B cell (primary cell): ENCODE data around the gene CADPS. TPM values are rescaled to one million over a fixed set of nuclear protein-coding genes. Genes with fewer than 3 reads are reported as not detected.

Experiments
- ATAC-seq: fragments of 200-7000 bp; cut with Tn5 transposase; one replicate; pipeline ENCODE4 v1.10.0; 2021; ENCODE audit warnings: low read depth, mild to moderate bottlenecking, moderate number of reproducible peaks, moderate library complexity
- CTCF ChIA-PET: fragments of 350-600 bp; sonication (Branson Sonifier 250); formaldehyde crosslinking; loops from one replicate; lab custom pipeline; 2021; ENCODE audit warnings: antibody characterized with exemption, inconsistent platforms; lab: Charles Lee
- POLR2A ChIA-PET: fragments of 350-600 bp; sonication (Branson Sonifier 250); formaldehyde crosslinking; loops from one replicate; lab custom pipeline; 2021; ENCODE audit warnings: antibody characterized with exemption; lab: Charles Lee
- DNase-seq: peaks from one replicate; pipeline ENCODE4 v3.0.0; 2013
- H2AFZ ChIP-seq: 2 replicates; pipeline ENCODE4 v1.6.1; 2012; ENCODE audit warnings: mild to moderate bottlenecking, low read depth, low read length; ENCODE audit not compliant: insufficient read depth, poor library complexity, severe bottlenecking
- H3K27ac ChIP-seq, 2 donors: 1 replicate in 1 of 2; 2 replicates in 1 of 2; pipeline ENCODE4 v1.5.1; 2012 to 2013; ENCODE audit warnings: low read length in 2 of 2, mild to moderate bottlenecking in 2 of 2, moderate library complexity in 1 of 2
- H3K27me3 ChIP-seq, 4 experiments: fragments of 200-600 bp in 1 of 4; sonication (generic) in 1 of 4; replicated peaks in 1 of 4; 1 replicate in 2 of 4; 2 replicates in 2 of 4; pipeline versions ENCODE4 v1.6.1 to v1.7.0; 2013 to 2016; ENCODE audit warnings: low read length in 3 of 4, mild to moderate bottlenecking in 2 of 4, mixed read lengths in 1 of 4, moderate library complexity in 1 of 4; ENCODE audit not compliant: insufficient read depth in 4 of 4, control insufficient read depth in 3 of 4; ENCODE audit errors: control extremely low read depth in 1 of 4
- H3K36me3 ChIP-seq, 2 experiments: replicated peaks in 1 of 2; 1 replicate in 1 of 2; 2 replicates in 1 of 2; pipeline versions ENCODE4 v1.6.1 to v1.7.1; 2013; ENCODE audit warnings: low read length in 1 of 2; ENCODE audit not compliant: insufficient read depth in 2 of 2, control insufficient read depth in 1 of 2; ENCODE audit errors: control extremely low read depth in 1 of 2, extremely low read depth in 1 of 2
- H3K4me1 ChIP-seq, 2 donors: fragments of 200-600 bp in 1 of 2; sonication (generic) in 1 of 2; 1 replicate in 1 of 2; 2 replicates in 1 of 2; pipeline versions ENCODE4 v1.5.1 to v1.6.1; 2013 to 2017; ENCODE audit warnings: low read length in 2 of 2; ENCODE audit not compliant: control insufficient read depth in 2 of 2, insufficient read depth in 2 of 2
- H3K4me2 ChIP-seq: replicated peaks from 2 replicates; pipeline ENCODE3; 2012; ENCODE audit warnings: mild to moderate bottlenecking, low read depth, low read length; ENCODE audit not compliant: poor library complexity, severe bottlenecking
- H3K4me3 ChIP-seq, 5 experiments: fragments of 200-600 bp in 1 of 5; sonication (generic) in 1 of 5; 1 replicate in 3 of 5; 2 replicates in 2 of 5; pipeline versions ENCODE4 v1.5.1 to v1.7.0; 2011 to 2016; ENCODE audit warnings: low read length in 4 of 5, mild to moderate bottlenecking in 4 of 5, low read depth in 2 of 5, control low read depth in 1 of 5, moderate library complexity in 1 of 5; ENCODE audit not compliant: insufficient read depth in 1 of 5; ENCODE audit errors: control extremely low read depth in 1 of 5, extremely low read depth in 1 of 5
- H3K79me2 ChIP-seq: fragments of 200-600 bp; sonication (generic); one replicate; pipeline ENCODE4 v1.6.0; 2016; ENCODE audit warnings: low read length; ENCODE audit not compliant: control insufficient read depth, insufficient read depth
- H3K9ac ChIP-seq: fragments of 200-600 bp; sonication (generic); 2 replicates; pipeline ENCODE4 v1.6.1; 2017; ENCODE audit warnings: mild to moderate bottlenecking, low read length, moderate library complexity
- H3K9me3 ChIP-seq, 3 donors: one replicate each; pipeline versions ENCODE4 v1.6.1 to v1.7.1; 2013; ENCODE audit warnings: low read length in 2 of 3; ENCODE audit not compliant: control insufficient read depth in 2 of 3, insufficient read depth in 1 of 3; ENCODE audit errors: control extremely low read depth in 1 of 3
- H4K20me1 ChIP-seq: 2 replicates; pipeline ENCODE4 v1.6.0; 2012; ENCODE audit warnings: mild to moderate bottlenecking, low read length; ENCODE audit not compliant: insufficient read depth, control insufficient read depth, poor library complexity, severe bottlenecking
- H3K27ac Mint-ChIP-seq: one replicate; pipeline ENCODE4 v1.8.0; 2021; ENCODE audit warnings: mixed read lengths
- H3K27me3 Mint-ChIP-seq: one replicate; pipeline ENCODE4 v1.8.0; 2021; ENCODE audit warnings: mixed read lengths
- H3K4me1 Mint-ChIP-seq: one replicate; pipeline ENCODE4 v1.8.0; 2021; ENCODE audit warnings: mixed read lengths
- H3K4me3 Mint-ChIP-seq: one replicate; pipeline ENCODE4 v1.8.0; 2021; ENCODE audit warnings: mixed read lengths
- H3K9me3 Mint-ChIP-seq: one replicate; pipeline ENCODE4 v1.8.0; 2022; ENCODE audit warnings: mixed read lengths; ENCODE audit not compliant: insufficient read depth
- CTCF ChIP-seq: fragments of 200-600 bp; IDR thresholded peaks from one replicate; pipeline ENCODE4 v1.8.0; 2022; ENCODE audit warnings: antibody characterized with exemption, mild to moderate bottlenecking
- EZH2 ChIP-seq: IDR thresholded peaks from 2 replicates; pipeline ENCODE4 v1.6.1; 2012; ENCODE audit warnings: borderline replicate concordance, low read depth, mild to moderate bottlenecking, moderate library complexity, low read length; ENCODE audit not compliant: insufficient read depth, poor library complexity, severe bottlenecking
- WGBS: methylation state at CpG from one replicate; pipeline ENCODE4 v1.1.5; 2013; ENCODE audit warnings: missing lambda C conversion rate; ENCODE audit not compliant: insufficient coverage; 5-methylcytosine and 5-hydroxymethylcytosine counted together
- intact Hi-C: fragments of 100-400 bp; cut with micrococcal nuclease; formaldehyde crosslinking; loops from one replicate; pipeline ENCODE4 v1.10.0; 2022
- polyA plus RNA-seq: library from polyadenylated mRNA; depleted of rRNA; stranded (reverse); fragments of >200 nt; gene quantifications from 2 replicates; pipeline ENCODE4 v1.2.3, GENCODE V29; 2012
- total RNA-seq, 2 donors: library from RNA; stranded (reverse); fragments of 120-200 nt in 1 of 2; gene quantifications; 1 replicate in 1 of 2; 2 replicates in 1 of 2; pipeline versions ENCODE4 v1.2.3 to v1.2.4, GENCODE V29; 2013 to 2022

The CADPS gene
- total and polyA plus RNA-seq, 2 donors (not counting 1 experiment from before 2014, with no cell fraction given) = 0.16 to 0.22 TPM

GRCh38 chr3:62503516-62503915, 371.7 kb downstream of the CADPS start:
- H3K36me3 ChIP-seq = no peaks in the 10 kb centered on the region
- ChIA-PET POLR2A (no interaction called here), CTCF (no interaction called here)
- Mint-ChIP-seq H3K4me3 (no peak overlapping the region), H3K4me1 (peaks cover 7% of the 10 kb centered on the region), H3K27ac (no peak overlapping the region), H3K27me3 (no peaks in the 10 kb centered on the region), H3K9me3 (no peaks in the 10 kb centered on the region)
- H3K9ac ChIP-seq = no peak overlapping the region
- H4K20me1 ChIP-seq = no peaks in the 10 kb centered on the region
- H2AFZ ChIP-seq = no peak overlapping the region
- H3K27ac ChIP-seq = no peak overlapping the region
- no peaks in the 10 kb centered on the region for H3K79me2 ChIP-seq
- no peaks in the 10 kb centered on the region for H3K9me3 ChIP-seq
- no peak overlapping the region for H3K4me3 ChIP-seq
- no peak for TF ChIP-seq EZH2
- ATAC-seq (no peak), DNase-seq (no peak)
- no peak overlapping the region for H3K4me2 ChIP-seq
- H3K27me3 ChIP-seq = no peaks in the 10 kb centered on the region
- WGBS = 100% methylated on average over 1 of the region's 2 CpGs
- intact Hi-C loops = no loop called here
- no peaks in the 10 kb centered on the region for H3K4me1 ChIP-seq

GRCh38 chr3:62502315-62503300, 372.6 kb downstream of the CADPS start:
- no peaks in the 10 kb centered on the region for H3K36me3 ChIP-seq
- TF ChIP-seq CTCF (no peak), EZH2 (no peak)
- H3K4me3 ChIP-seq = no peak overlapping the region
- Mint-ChIP-seq H3K27me3 (no peaks in the 10 kb centered on the region), H3K4me1 (peaks cover 7% of the 10 kb centered on the region), H3K4me3 (no peak overlapping the region), H3K27ac (no peak overlapping the region), H3K9me3 (no peaks in the 10 kb centered on the region)
- H3K79me2 ChIP-seq = no peaks in the 10 kb centered on the region
- POLR2A ChIA-PET = no interaction called here
- H2AFZ ChIP-seq = no peak overlapping the region
- peak; percentile 1 for DNase-seq
- CTCF ChIA-PET = no interaction called here
- intact Hi-C loops = no loop called here
- H3K4me1 ChIP-seq = no peaks in the 10 kb centered on the region
- no peak overlapping the region for H3K4me2 ChIP-seq
- 67% methylated on average over 1 of the region's 8 CpGs for WGBS
- no peak overlapping the region for H3K27ac ChIP-seq
- H3K9me3 ChIP-seq = no peaks in the 10 kb centered on the region
- no peak overlapping the region for H3K9ac ChIP-seq
- ATAC-seq = no peak
- no peaks in the 10 kb centered on the region for H4K20me1 ChIP-seq
- no peaks in the 10 kb centered on the region for H3K27me3 ChIP-seq
